Progenitor cell of endocrine pancreas (in vitro differentiated cells): ENCODE measurements around the gene TAF11. TPM values are rescaled to one million over a fixed set of nuclear protein-coding genes. Genes with fewer than 3 reads are reported as not detected.

ENCODE experiments used
- DNase-seq: peaks from one replicate; pipeline ENCODE4 v3.0.0; 2021; ENCODE audit warnings: low spot score; ENCODE audit not compliant: unreplicated experiment
- H3K27ac Mint-ChIP-seq: 2 replicates; pipeline ENCODE4 v1.8.0; 2021; ENCODE audit warnings: mild to moderate bottlenecking, moderate library complexity, mixed read lengths
- H3K27me3 Mint-ChIP-seq: 2 replicates; pipeline ENCODE4 v1.8.0; 2021; ENCODE audit warnings: mixed read lengths
- H3K36me3 Mint-ChIP-seq: 2 replicates; pipeline ENCODE4 v1.8.0; 2022; ENCODE audit warnings: mixed read lengths; ENCODE audit not compliant: insufficient read depth
- H3K4me1 Mint-ChIP-seq: 2 replicates; pipeline ENCODE4 v1.8.0; 2021; ENCODE audit warnings: low read depth, mixed read lengths
- H3K4me3 Mint-ChIP-seq: 2 replicates; pipeline ENCODE4 v1.8.0; 2021; ENCODE audit warnings: low read depth, mild to moderate bottlenecking, moderate library complexity, mixed read lengths
- H3K9me3 Mint-ChIP-seq: 2 replicates; pipeline ENCODE4 v1.8.0; 2021; ENCODE audit warnings: low read depth, mixed read lengths
- CTCF ChIP-seq: fragments of 200-600 bp; sonication (generic); IDR thresholded peaks from one replicate; pipeline ENCODE4 v1.5.0; 2021; ENCODE audit warnings: antibody characterized with exemption, mild to moderate bottlenecking; ENCODE audit not compliant: unreplicated experiment
- total RNA-seq: library from RNA; stranded (reverse); gene quantifications from 2 replicates; pipeline ENCODE4 v1.2.1, GENCODE V29; 2021

TAF11 gene
- total RNA-seq, 1 donor from 2014 or later = 37.4 TPM

GRCh38 chr6:34875292-34876213, 12.3 kb downstream of the TAF11 start:
- Mint-ChIP-seq H3K4me3 (no peak overlapping the region), H3K36me3 (peaks cover 10% of the 10 kb centered on the region), H3K27ac (no peak overlapping the region), H3K4me1 (no peaks in the 10 kb centered on the region), H3K27me3 (no peaks in the 10 kb centered on the region), H3K9me3 (no peaks in the 10 kb centered on the region)
- DNase-seq = no peak
- TF ChIP-seq CTCF = no peak

DNA sequence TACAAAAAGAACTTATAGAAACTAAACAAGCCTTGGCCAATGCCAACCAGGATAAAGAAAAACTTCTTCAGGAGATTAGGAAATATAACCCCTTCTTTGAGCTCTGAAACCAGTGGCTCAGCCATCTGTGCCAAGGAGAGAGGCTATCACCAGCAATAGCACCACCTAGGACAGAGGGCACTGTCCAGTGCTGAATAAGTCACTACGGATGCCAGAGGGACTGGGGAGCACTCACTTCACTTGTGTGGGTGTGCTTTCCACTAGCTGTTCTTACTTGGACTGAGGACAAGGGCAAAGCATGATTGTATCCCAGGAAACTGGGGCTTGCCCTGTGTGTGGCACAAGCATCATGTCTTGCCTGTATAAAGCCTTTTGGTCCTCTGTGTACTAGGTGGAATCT, 15.5 kb downstream of the TAF11 start:
- no peaks in the 10 kb centered on the region for H3K4me1 Mint-ChIP-seq
- no peak for DNase-seq
- H3K4me3 Mint-ChIP-seq = no peak overlapping the region
- peaks cover 15% of the 10 kb centered on the region for H3K36me3 Mint-ChIP-seq
- no peaks in the 10 kb centered on the region for H3K27me3 Mint-ChIP-seq
- no peaks in the 10 kb centered on the region for H3K9me3 Mint-ChIP-seq
- no peak for TF ChIP-seq CTCF
- H3K27ac Mint-ChIP-seq = no peak overlapping the region

DNA sequence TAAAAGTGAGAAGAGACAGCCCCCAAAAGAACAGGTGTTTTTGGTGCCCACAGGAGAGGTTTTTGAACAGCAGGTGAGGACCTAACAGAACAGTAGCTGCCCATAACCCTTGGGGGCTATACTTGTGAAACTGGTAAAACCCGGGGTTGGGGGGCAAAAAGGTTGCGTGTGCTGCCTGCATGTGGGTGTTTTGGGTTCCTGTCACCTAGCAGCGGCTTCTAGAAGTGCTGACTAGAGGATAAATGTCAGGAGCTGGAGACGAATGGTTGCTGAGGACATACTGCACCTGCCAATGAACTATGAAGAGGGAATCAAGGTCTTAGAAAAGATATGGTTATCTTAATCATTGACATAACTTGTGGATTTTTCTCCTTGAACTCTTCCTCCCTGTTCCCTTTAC, 16.0 kb downstream of the TAF11 start:
- H3K4me1 Mint-ChIP-seq = no peaks in the 10 kb centered on the region
- peaks cover 15% of the 10 kb centered on the region for H3K36me3 Mint-ChIP-seq

GRCh38 chr6:34867484-34867883, 20.4 kb downstream of the TAF11 start:
- Mint-ChIP-seq H3K4me3 (no peak overlapping the region), H3K27ac (no peak overlapping the region), H3K9me3 (no peaks in the 10 kb centered on the region), H3K4me1 (no peaks in the 10 kb centered on the region), H3K36me3 (peaks cover 20% of the 10 kb centered on the region), H3K27me3 (no peaks in the 10 kb centered on the region)
- no peak for TF ChIP-seq CTCF
- no peak for DNase-seq

More for the DNA sequence above, 16.0 kb downstream of the TAF11 start:
- H3K4me3 Mint-ChIP-seq = no peak overlapping the region
- no peaks in the 10 kb centered on the region for H3K9me3 Mint-ChIP-seq
- no peak for DNase-seq
- no peak for TF ChIP-seq CTCF
- no peak overlapping the region for H3K27ac Mint-ChIP-seq
- H3K27me3 Mint-ChIP-seq = no peaks in the 10 kb centered on the region

GRCh38 chr6:34866509-34866908, 21.3 kb downstream of the TAF11 start:
- Mint-ChIP-seq H3K27ac (no peak overlapping the region), H3K4me1 (no peaks in the 10 kb centered on the region), H3K9me3 (no peaks in the 10 kb centered on the region), H3K27me3 (no peaks in the 10 kb centered on the region), H3K36me3 (peaks cover 16% of the 10 kb centered on the region), H3K4me3 (no peak overlapping the region)
- TF ChIP-seq CTCF = no peak
- DNase-seq = no peak
